Stimulated activated naive CD4-positive, alpha-beta T cell (primary cell): ENCODE data around the gene CBLN2.

Experiments used
- DNase-seq, 6 experiments: peaks; one replicate each; lab custom pipeline; 2025; lab: John Stamatoyannopoulos, UW

Gene CBLN2

GRCh38 chr18:72544092-72544886 is at the start of gene CBLN2:
Gene CBLN2 (minus strand): TSS chr18:72544342. CDS start chr18:72542160, 2,182 bp downstream.
- no peak for DNase-seq

GRCh38 chr18:72588360-72588759 is 44.2 kb upstream of the CBLN2 start:
- no peak for DNase-seq

- DNase-seq, result no peak
Measured at GRCh38 chr18:72584787-72585186, 40.6 kb upstream of the CBLN2 start.

GRCh38 chr18:72581976-72582375 is 37.8 kb upstream of the CBLN2 start:
- DNase-seq, result no peak

GRCh38 chr18:72572896-72573295 is 28.8 kb upstream of the CBLN2 start:
- no peak for DNase-seq

- no peak for DNase-seq
Measured at GRCh38 chr18:72566290-72566689, 22.1 kb upstream of the CBLN2 start.

- DNase-seq, result no peak
Measured at GRCh38 chr18:72555968-72556367, 11.8 kb upstream of the CBLN2 start.

- DNase-seq, result no peak
Measured at GRCh38 chr18:72555101-72555500, 11.0 kb upstream of the CBLN2 start.

- no peak for DNase-seq
Measured at GRCh38 chr18:72543357-72544055, 636 bp downstream of the CBLN2 start.

GRCh38 chr18:72542984-72543356 is 1.2 kb downstream of the CBLN2 start:
- no peak for DNase-seq

GRCh38 chr18:72542342-72542741 is 1.8 kb downstream of the CBLN2 start:
- DNase-seq, result no peak

GRCh38 chr18:72541871-72542332 is 2.2 kb downstream of the CBLN2 start:
- no peak for DNase-seq

- no peak for DNase-seq
Measured at GRCh38 chr18:72539901-72540300, 4.2 kb downstream of the CBLN2 start.

GRCh38 chr18:72530622-72531021 is 13.5 kb downstream of the CBLN2 start:
- DNase-seq, result no peak

- DNase-seq, result no peak
Measured at GRCh38 chr18:72504866-72505265, 39.3 kb downstream of the CBLN2 start.

GRCh38 chr18:72502671-72503431 is 41.3 kb downstream of the CBLN2 start:
- DNase-seq, result no peak

GRCh38 chr18:72492497-72492896 is 51.6 kb downstream of the CBLN2 start:
- no peak for DNase-seq
